NCI-H345 treated with DMSO at 0.1 percent for 48 hours (cell line): ENCODE data around the gene ATP8A1.

Source experiments
- DNase-seq: peaks from one replicate; lab custom pipeline; 2025; ENCODE audit not compliant: unreplicated experiment; lab: John Stamatoyannopoulos, UW

Gene ATP8A1

GRCh38 chr4:42417550-42417949, 239.4 kb downstream of the ATP8A1 start:
- no peak for DNase-seq

- DNase-seq: no peak
These were observed 240.9 kb downstream of the ATP8A1 start for GRCh38 chr4:42416017-42416416.

GRCh38 chr4:42415281-42415680, 241.6 kb downstream of the ATP8A1 start:
- DNase-seq: no peak

- DNase-seq: no peak
These were observed 244.7 kb downstream of the ATP8A1 start for GRCh38 chr4:42412251-42412650.

GRCh38 chr4:42411803-42412202, 245.1 kb downstream of the ATP8A1 start:
- DNase-seq: no peak

GRCh38 chr4:42410446-42410845, 246.5 kb downstream of the ATP8A1 start:
- DNase-seq: no peak

- DNase-seq: no peak
These were observed 252.9 kb downstream of the ATP8A1 start for GRCh38 chr4:42404001-42404400.

GRCh38 chr4:42401171-42401570, 255.7 kb downstream of the ATP8A1 start:
- no peak for DNase-seq

- DNase-seq: no peak
These were observed 257.5 kb downstream of the ATP8A1 start for GRCh38 chr4:42399393-42399792.

- no peak for DNase-seq
These were observed 258.0 kb downstream of the ATP8A1 start for GRCh38 chr4:42398871-42399331.

GRCh38 chr4:42398171-42398870, 258.6 kb downstream of the ATP8A1 start:
- DNase-seq: no peak

GRCh38 chr4:42397635-42398170, 259.2 kb downstream of the ATP8A1 start:
- no peak for DNase-seq

GRCh38 chr4:42396752-42397634, 259.9 kb downstream of the ATP8A1 start, which contains the start of gene SHISA3:
TSS of gene SHISA3 (plus strand) at chr4:42397488. CDS start at chr4:42398057, 569 bp downstream.
- DNase-seq: no peak

GRCh38 chr4:42396361-42396751, 260.5 kb downstream of the ATP8A1 start:
- DNase-seq: no peak

- DNase-seq: no peak
These were observed 261.3 kb downstream of the ATP8A1 start for GRCh38 chr4:42395595-42395994.

GRCh38 chr4:42392436-42392835, 264.5 kb downstream of the ATP8A1 start:
- DNase-seq: no peak

GRCh38 chr4:42391981-42392380, 264.9 kb downstream of the ATP8A1 start:
- no peak for DNase-seq

GRCh38 chr4:42391355-42391664, 265.6 kb downstream of the ATP8A1 start:
- DNase-seq: no peak

- DNase-seq: no peak
These were observed 266.1 kb downstream of the ATP8A1 start for GRCh38 chr4:42390622-42391354.

GRCh38 chr4:42385516-42385915, 271.4 kb downstream of the ATP8A1 start:
- no peak for DNase-seq

- no peak for DNase-seq
These were observed 275.2 kb downstream of the ATP8A1 start for GRCh38 chr4:42381666-42382065.
